Measurements from ENCODE around the gene ABCC8. TPM values are rescaled to one million over a fixed set of nuclear protein-coding genes. Genes with fewer than 3 reads are reported as not detected.

ABCC8 gene
- total RNA-seq, 1 experiment from 2014 or later: 7.3 TPM

GRCh38 chr11:17353821-17354600 lies 122.6 kb downstream of the ABCC8 start:
- peaks cover 15% of the 10 kb centered on the region for H3K9me3 Mint-ChIP-seq
- POLR2A ChIA-PET: interaction anchor here (0.6 to 0.9 kb wide), 2 partner anchors 80 to 194 kb away, joined by 3 read pairs; no protein-coding TSS in a partner anchor
- TF ChIP-seq AR (CRISPR knock-in tag; IDR thresholded peaks at IDR 0.05) (no peak), USF1 (CRISPR knock-in tag; IDR thresholded peaks at IDR 0.05) (no peak), NFYB (CRISPR knock-in tag; conservative IDR thresholded peaks at IDR 0.05; ENCODE audit: low read depth) (no peak), ZNF512 (CRISPR knock-in tag; IDR thresholded peaks at IDR 0.05; ENCODE audit: borderline replicate concordance) (0 out of 2 replicates have a peak, but pooled peaks have one; percentile 21), ZNF396 (CRISPR knock-in tag; IDR thresholded peaks at IDR 0.05; ENCODE audit: borderline replicate concordance) (no peak)
- peaks cover 27% of the 10 kb centered on the region for H3K4me1 Mint-ChIP-seq
- H3K4me3 Mint-ChIP-seq: peak overlapping the region; percentile 82
- H3K27me3 Mint-ChIP-seq (ENCODE audit: low read depth): peaks cover 65% of the 10 kb centered on the region
- no peak overlapping the region for H3K27ac Mint-ChIP-seq
- no peak for DNase-seq (ENCODE audit: low spot score)
- CTCF ChIA-PET: interaction anchor here (0.6 to 3.7 kb wide), 24 partner anchors 11 to 377 kb away, joined by 3 to 41 read pairs (median 4); partner anchors contain the start of genes KCNJ11, OTOG and PIK3C2A
- peaks cover 4% of the 10 kb centered on the region for H3K36me3 Mint-ChIP-seq
- ATAC-seq: no peak

- POLR2A ChIA-PET: interaction anchor here (0.6 to 0.9 kb wide), 2 partner anchors 79 to 193 kb away, joined by 3 read pairs; no protein-coding TSS in a partner anchor
- H3K27ac Mint-ChIP-seq: no peak overlapping the region
- H3K27me3 Mint-ChIP-seq (ENCODE audit: low read depth): peaks cover 73% of the 10 kb centered on the region
- H3K4me3 Mint-ChIP-seq: peak overlapping the region; percentile 82
- peaks cover 13% of the 10 kb centered on the region for H3K9me3 Mint-ChIP-seq
- DNase-seq (ENCODE audit: low spot score) (peak; percentile 70), ATAC-seq (peak; percentile 58)
- peaks cover 2% of the 10 kb centered on the region for H3K36me3 Mint-ChIP-seq
- CTCF ChIA-PET: interaction anchor here (0.6 to 3.7 kb wide), 17 partner anchors 12 to 378 kb away, joined by 3 to 41 read pairs (median 4); partner anchors contain the start of genes KCNJ11, OTOG and PIK3C2A
- H3K4me1 Mint-ChIP-seq: peaks cover 27% of the 10 kb centered on the region
- no peak for TF ChIP-seq ESRRA (CRISPR knock-in tag; IDR thresholded peaks at IDR 0.05; ENCODE audit: borderline replicate concordance)
- TF ChIP-seq, protein P1, sequence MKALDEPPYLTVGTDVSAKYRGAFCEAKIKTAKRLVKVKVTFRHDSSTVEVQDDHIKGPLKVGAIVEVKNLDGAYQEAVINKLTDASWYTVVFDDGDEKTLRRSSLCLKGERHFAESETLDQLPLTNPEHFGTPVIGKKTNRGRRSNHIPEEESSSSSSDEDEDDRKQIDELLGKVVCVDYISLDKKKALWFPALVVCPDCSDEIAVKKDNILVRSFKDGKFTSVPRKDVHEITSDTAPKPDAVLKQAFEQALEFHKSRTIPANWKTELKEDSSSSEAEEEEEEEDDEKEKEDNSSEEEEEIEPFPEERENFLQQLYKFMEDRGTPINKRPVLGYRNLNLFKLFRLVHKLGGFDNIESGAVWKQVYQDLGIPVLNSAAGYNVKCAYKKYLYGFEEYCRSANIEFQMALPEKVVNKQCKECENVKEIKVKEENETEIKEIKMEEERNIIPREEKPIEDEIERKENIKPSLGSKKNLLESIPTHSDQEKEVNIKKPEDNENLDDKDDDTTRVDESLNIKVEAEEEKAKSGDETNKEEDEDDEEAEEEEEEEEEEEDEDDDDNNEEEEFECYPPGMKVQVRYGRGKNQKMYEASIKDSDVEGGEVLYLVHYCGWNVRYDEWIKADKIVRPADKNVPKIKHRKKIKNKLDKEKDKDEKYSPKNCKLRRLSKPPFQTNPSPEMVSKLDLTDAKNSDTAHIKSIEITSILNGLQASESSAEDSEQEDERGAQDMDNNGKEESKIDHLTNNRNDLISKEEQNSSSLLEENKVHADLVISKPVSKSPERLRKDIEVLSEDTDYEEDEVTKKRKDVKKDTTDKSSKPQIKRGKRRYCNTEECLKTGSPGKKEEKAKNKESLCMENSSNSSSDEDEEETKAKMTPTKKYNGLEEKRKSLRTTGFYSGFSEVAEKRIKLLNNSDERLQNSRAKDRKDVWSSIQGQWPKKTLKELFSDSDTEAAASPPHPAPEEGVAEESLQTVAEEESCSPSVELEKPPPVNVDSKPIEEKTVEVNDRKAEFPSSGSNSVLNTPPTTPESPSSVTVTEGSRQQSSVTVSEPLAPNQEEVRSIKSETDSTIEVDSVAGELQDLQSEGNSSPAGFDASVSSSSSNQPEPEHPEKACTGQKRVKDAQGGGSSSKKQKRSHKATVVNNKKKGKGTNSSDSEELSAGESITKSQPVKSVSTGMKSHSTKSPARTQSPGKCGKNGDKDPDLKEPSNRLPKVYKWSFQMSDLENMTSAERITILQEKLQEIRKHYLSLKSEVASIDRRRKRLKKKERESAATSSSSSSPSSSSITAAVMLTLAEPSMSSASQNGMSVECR (CRISPR knock-in tag; IDR thresholded peaks at IDR 0.05; ENCODE audit: borderline replicate concordance): peak; percentile 68; the same call in 1 of the 2 replicates
- TF ChIP-seq TEAD1 (CRISPR knock-in tag; IDR thresholded peaks at IDR 0.05): 0 out of 2 replicates have a peak, but pooled peaks have one; percentile 51
- no peak for TF ChIP-seq RORB (CRISPR knock-in tag; IDR thresholded peaks at IDR 0.05)
- 0 out of 2 replicates have a peak, but pooled peaks have one; percentile 35 for TF ChIP-seq SMAD3 (CRISPR knock-in tag; IDR thresholded peaks at IDR 0.05; ENCODE audit: borderline replicate concordance)
- 0 out of 2 replicates have a peak, but pooled peaks have one; percentile 27 for TF ChIP-seq MYBL2 (CRISPR knock-in tag; IDR thresholded peaks at IDR 0.05)
- TF ChIP-seq FOXP4 (CRISPR knock-in tag; IDR thresholded peaks at IDR 0.05): 0 out of 2 replicates have a peak, but pooled peaks have one; percentile 30
- TF ChIP-seq, protein P2, sequence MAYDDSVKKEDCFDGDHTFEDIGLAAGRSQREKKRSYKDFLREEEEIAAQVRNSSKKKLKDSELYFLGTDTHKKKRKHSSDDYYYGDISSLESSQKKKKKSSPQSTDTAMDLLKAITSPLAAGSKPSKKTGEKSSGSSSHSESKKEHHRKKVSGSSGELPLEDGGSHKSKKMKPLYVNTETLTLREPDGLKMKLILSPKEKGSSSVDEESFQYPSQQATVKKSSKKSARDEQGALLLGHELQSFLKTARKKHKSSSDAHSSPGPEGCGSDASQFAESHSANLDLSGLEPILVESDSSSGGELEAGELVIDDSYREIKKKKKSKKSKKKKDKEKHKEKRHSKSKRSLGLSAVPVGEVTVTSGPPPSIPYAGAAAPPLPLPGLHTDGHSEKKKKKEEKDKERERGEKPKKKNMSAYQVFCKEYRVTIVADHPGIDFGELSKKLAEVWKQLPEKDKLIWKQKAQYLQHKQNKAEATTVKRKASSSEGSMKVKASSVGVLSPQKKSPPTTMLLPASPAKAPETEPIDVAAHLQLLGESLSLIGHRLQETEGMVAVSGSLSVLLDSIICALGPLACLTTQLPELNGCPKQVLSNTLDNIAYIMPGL (CRISPR knock-in tag; IDR thresholded peaks at IDR 0.05): peak; percentile 76
- no peak for TF ChIP-seq ZNF232 (CRISPR knock-in tag; IDR thresholded peaks at IDR 0.05)
- TF ChIP-seq USF1 (CRISPR knock-in tag; IDR thresholded peaks at IDR 0.05): 0 out of 2 replicates have a peak, but pooled peaks have one; percentile 36
Measured at GRCh38 chr11:17352950-17353820, 123.5 kb downstream of the ABCC8 start.

Measured in WTC11 (cell line).